GM19043 (cell line): ENCODE data around the gene ACBD4.

Source experiments
- ATAC-seq: cut with Tn5 transposase; IDR thresholded peaks from one replicate; pipeline ENCODE4 v1.9.1; 2021; ENCODE audit warnings: low read depth; ENCODE audit not compliant: unreplicated experiment

The ACBD4 gene, protein sequence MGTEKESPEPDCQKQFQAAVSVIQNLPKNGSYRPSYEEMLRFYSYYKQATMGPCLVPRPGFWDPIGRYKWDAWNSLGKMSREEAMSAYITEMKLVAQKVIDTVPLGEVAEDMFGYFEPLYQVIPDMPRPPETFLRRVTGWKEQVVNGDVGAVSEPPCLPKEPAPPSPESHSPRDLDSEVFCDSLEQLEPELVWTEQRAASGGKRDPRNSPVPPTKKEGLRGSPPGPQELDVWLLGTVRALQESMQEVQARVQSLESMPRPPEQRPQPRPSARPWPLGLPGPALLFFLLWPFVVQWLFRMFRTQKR

GRCh38 chr17:45135192-45135977, at the start of gene ACBD4:
ACBD4 (plus strand) TSS chr17:45135687; CDS start chr17:45136145, 458 bp downstream.
- ATAC-seq = peak; percentile 78

DNA sequence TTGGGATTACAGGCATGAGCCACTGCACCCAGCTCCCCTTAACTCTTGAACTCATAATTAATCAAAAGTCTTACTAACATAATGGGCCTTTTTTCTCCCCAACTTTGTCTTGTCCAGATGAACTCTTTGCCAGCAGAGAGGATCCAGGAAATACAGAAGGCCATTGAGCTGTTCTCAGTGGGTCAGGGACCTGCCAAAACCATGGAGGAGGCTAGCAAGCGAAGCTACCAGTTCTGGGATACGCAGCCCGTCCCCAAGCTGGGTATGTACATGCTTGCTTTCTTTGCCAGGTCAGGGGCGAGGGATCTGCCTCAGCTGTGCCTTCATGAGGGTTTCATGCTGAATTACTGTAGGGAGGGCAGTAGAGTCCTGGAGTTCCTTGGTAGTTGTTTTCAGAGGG, 49.1 kb upstream of the ACBD4 start:
- ATAC-seq = no peak

DNA sequence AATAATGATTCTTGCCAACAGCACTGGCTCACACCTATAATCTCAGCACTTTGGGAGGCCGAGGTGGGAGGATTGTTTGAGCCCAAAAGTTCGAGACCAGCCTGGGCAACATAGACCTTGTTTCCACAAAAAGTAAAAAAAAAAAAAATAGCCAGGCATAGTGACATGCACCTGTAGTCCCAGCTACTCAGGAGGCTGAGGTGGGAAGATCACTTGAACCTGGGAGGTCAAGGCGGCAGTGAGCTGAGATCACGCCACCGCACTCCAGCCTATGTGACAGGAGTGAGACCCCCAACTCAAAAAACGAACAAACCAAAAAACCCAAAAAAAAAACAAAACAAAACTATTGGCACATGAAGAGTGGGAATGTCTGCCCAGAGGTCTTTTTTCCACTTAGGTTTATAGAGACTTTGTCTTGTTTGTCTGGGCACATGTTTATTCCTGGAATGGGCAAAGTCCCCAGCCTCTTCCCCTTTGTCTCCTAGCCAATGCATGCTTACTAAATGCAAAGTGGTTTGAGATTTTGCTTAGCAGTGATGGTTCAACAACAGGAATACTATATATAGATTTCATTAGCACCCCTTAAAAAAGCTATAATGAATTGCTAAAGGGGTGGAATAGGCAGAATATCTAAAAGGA, 48.5 kb upstream of the ACBD4 start:
- no peak for ATAC-seq

DNA sequence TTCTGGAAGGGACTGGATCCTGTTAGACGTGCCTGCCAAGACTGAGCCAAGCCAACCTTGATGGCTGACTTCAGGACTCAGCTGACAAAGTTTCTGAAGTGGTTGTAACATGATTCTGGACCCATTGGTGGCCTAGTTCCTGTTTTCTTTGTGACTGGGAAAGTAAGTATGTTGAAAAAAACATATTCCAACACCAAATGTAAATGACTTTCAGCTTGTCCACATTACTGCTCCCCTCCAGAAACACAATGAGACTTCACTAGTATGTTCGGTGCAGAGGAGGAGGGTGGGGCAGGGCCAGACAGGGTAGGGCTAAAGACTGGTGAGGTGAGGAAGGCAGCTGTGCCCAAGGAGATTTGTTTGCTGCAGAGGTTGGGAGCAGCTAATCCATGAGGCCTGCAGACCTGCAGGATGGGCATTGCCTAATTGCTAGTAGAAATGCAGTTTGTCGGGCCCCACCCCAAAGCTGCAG, 47.9 kb upstream of the ACBD4 start:
- no peak for ATAC-seq

DNA sequence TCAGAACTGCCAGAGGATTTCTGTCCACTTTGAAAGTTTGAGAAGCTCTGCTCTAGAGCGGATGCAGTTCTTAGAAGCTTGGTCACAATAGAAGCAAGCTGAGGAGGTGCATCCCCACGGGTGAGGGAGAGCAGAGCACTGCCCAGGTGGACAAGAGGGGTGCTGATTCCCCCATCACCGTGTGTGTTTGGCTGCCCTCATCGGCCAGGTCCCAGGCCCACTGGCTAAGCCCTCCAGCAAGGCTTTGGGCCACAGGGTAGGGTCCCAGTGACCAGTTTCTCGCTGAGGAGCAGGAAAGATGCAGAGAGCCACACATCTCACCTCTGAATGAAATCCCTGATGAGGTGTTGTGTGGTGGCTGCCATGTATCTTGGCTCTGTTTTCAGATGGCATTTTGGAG, 47.5 kb upstream of the ACBD4 start:
- ATAC-seq = no peak

DNA sequence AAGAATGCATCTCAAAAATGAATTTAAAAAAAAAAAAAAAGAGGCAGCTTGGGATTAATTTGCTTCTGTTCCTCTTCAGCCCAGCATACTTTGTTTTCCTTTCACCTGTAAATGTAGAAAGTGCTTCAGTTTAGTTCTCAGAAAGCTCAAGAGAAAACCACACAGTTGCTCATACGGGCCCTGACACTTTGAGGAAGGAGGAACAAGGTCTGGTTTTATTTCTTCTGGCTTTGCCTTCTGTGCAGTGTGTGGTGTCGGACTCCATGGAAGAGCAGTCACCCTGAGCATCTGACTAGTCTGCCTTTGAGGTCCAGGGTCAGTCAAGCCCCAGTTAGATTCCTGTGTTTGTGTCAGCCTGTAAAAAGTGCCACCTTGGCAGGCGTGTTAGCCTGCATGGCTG, 46.7 kb upstream of the ACBD4 start:
- ATAC-seq = no peak

DNA sequence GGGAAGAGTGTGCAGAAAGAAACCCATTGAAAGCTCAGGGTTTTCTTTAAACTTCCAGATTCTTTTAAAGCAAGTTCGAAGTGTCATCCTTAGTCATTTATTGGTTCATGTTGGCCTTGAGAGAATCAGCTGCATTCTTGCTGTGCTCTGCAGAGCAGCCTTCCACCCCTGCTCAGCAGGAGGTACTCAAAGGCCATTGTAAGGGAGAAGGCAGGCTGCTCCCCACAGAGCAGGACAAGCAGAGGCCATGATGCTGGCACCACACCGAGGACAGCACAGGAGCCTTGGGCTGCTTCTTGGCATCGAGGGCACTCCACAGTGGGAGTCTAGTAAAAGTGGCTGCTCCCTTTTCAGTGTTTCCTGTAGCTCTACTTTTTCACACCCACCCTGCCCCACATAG, 44.8 kb upstream of the ACBD4 start:
- ATAC-seq = no peak

GRCh38 chr17:45091778-45092425, 43.6 kb upstream of the ACBD4 start:
- no peak for ATAC-seq

- no peak for ATAC-seq
Measured at GRCh38 chr17:45092911-45093430, 42.5 kb upstream of the ACBD4 start.

DNA sequence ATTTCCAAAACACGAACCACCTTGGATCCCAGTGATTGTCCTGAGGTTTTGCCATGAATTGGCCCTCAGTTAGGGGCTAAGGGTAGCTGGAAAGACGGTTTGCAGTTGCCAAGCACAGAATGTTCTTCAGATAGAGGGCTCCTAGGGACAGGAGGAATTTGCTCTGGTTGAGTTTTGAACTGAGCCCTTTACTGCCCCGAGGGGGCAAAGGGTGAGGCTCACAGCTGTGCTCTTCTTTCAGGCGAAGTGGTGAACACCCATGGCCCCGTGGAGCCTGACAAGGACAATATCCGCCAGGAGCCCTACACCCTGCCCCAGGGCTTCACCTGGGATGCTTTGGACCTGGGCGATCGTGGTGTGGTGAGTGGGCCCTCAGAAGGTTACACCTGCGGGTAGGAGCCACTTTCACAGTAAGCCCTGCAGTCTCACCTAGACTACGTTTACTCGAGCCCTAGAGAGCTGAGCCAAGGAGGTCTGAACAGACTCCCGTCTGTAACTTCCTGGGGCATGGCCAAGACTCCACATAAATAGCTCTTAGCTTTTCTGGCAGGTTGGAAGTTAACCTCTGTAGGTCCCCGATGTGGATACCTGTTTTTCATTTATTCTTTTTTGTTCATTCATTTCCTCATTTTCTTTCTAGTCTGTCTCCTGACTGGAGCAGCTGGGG, 41.9 kb upstream of the ACBD4 start:
- no peak for ATAC-seq

DNA sequence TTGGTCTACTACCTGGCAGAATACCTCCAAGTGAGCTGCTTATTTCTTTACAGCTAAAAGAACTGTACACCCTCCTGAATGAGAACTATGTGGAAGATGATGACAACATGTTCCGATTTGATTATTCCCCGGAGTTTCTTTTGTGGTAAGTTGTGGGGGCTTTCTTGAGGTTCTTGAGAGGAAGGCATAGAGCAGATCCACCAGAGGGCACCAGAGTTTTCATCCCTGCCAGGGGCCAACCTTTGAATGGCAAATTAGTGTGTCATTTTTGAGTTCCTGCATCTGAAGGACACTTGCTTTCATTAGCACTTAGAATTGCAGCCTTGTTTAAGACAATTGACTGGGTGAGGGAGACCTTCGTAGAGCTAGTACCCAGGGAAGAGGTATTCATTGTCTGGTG, 39.3 kb upstream of the ACBD4 start:
- ATAC-seq = no peak

DNA sequence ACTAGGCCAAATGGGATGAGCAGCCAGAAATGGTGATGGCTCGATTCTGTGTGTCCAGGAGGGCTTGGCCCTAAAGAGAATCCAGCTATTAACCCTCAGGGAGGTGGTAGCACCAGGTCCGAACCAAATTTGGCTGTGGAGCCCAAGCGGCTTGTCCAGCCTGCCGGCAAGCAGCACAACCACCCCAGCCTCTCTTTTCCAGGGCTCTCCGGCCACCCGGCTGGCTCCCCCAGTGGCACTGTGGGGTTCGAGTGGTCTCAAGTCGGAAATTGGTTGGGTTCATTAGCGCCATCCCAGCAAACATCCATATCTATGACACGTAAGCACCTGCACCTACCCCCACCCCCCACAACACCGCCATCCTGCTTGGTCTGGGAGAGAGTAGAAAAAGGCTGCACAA, 38.6 kb upstream of the ACBD4 start:
- ATAC-seq = no peak

DNA sequence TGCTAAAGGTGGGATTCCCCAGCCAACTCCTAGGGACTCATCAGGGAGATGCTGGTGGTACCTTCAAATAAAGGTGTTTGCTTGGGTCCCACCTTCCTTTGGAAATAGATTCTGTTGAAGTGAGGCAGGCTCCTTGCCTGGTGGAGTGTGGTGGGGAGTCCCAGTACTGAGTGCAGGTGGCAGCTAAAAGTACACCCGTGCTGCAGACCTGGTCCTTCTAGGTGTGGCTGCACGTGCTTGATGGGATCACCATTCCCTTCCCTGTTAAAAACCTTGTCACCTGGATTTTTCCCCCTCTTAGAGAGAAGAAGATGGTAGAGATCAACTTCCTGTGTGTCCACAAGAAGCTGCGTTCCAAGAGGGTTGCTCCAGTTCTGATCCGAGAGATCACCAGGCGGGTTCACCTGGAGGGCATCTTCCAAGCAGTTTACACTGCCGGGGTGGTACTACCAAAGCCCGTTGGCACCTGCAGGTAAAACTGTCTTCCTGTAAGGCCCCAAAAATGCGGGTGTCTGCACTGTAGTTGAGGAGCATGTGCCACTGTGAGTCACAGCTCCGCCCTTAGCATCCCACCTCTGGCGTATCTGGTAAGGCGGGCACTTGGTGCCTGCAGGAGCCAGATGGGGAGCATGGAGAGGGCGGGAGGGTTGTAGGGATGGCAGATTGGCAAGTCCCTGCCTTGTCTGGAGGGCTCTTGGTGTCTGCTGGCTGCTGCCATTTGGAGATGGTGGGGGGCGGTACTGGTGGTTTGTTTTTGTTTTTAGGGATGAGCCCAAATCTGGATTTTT, 37.2 kb upstream of the ACBD4 start:
- no peak for ATAC-seq

- no peak for ATAC-seq
Measured at GRCh38 chr17:45098869-45099616, 36.4 kb upstream of the ACBD4 start.

DNA sequence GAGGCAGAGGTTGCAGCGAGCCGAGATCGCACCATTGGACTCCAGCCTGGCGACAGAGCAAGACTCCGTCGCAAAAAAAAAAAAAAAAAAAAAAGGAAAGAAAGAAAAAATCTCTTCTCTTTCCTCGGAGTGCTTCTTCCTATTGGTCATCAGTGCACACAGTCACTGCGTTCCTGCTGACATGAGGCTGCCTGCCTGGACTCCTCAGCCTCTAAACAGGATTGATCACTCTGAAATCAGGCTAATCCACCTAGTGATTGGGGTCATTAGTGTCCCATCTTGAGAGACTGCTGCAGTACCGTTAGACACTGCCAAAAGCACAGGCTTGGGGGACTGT, 34.0 kb upstream of the ACBD4 start:
- ATAC-seq = no peak

GRCh38 chr17:45101883-45102811, 33.3 kb upstream of the ACBD4 start:
- no peak for ATAC-seq

DNA sequence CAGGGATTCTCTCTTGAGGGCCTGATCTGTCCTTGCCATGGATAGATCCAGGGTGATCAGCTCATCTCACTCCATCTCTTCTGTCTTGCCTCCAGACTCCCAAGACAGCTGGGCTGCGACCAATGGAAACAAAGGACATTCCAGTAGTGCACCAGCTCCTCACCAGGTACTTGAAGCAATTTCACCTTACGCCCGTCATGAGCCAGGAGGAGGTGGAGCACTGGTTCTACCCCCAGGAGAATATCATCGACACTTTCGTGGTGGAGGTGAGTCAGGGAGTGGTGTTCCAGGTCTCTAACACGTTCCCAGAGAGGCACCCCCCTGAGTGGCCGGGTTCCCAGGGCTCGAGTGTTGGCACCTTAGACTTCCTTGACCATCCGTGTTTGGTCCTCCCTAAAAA, 32.6 kb upstream of the ACBD4 start:
- ATAC-seq = no peak

DNA sequence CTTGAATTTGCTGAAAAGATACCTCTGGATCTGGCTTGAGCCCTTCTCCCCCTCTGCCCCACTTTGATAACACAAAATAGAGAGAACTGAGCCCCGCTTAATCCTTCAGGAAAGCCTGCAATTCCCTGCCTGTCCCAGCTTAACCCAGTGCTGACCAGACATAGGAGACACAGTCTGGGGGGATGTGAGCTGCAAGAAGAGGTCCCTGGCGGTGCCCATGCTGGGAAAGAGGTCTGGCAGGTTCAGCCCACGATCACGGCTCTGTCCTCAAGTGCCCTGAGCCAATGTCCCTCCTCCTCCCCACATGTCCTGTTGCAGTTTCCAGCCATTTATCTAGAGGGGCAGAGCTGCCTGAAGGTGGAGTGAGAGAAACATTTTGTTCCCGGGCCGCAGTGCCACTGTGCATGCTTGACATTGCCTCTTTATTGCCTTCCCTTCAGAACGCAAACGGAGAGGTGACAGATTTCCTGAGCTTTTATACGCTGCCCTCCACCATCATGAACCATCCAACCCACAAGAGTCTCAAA, 32.2 kb upstream of the ACBD4 start:
- no peak for ATAC-seq
